H9 (cell line): Measurements from ENCODE around the gene NKIRAS1. TPM values are rescaled to one million over a fixed set of nuclear protein-coding genes. Genes with fewer than 3 reads are reported as not detected.

Source experiments
- DNase-seq: peaks from one replicate; pipeline ENCODE4 v3.0.0-alpha.2; 2017
- H2AFZ ChIP-seq: one replicate; pipeline ENCODE4 v1.6.1; 2013; ENCODE audit warnings: mild to moderate bottlenecking, low read length, control low read depth, moderate library complexity
- H2AK5ac ChIP-seq: 2 replicates; pipeline ENCODE4 v1.6.1; 2013; ENCODE audit warnings: low read length, control low read depth, mixed read lengths; ENCODE audit not compliant: insufficient read length
- H2BK120ac ChIP-seq: one replicate; pipeline ENCODE4 v1.6.1; 2013; ENCODE audit warnings: low read depth, mild to moderate bottlenecking, low read length, control low read depth, inconsistent platforms; ENCODE audit not compliant: poor library complexity, severe bottlenecking
- H2BK12ac ChIP-seq: 2 replicates; pipeline ENCODE4 v1.6.1; 2013; ENCODE audit warnings: low read length, control low read depth, mixed read lengths, low read depth; ENCODE audit not compliant: insufficient read length
- H2BK15ac ChIP-seq: 2 replicates; pipeline ENCODE4 v1.6.1; 2013; ENCODE audit warnings: low read depth, low read length, control low read depth
- H2BK20ac ChIP-seq: one replicate; pipeline ENCODE4 v1.6.1; 2013; ENCODE audit warnings: low read depth, mild to moderate bottlenecking, low read length, control low read depth, inconsistent platforms; ENCODE audit not compliant: poor library complexity, severe bottlenecking
- H2BK5ac ChIP-seq: 2 replicates; pipeline ENCODE4 v1.6.1; 2013; ENCODE audit warnings: low read length, control low read depth, mixed read lengths; ENCODE audit not compliant: insufficient read length
- H3K14ac ChIP-seq: 2 replicates; pipeline ENCODE4 v1.6.1; 2013; ENCODE audit warnings: low read length, control low read depth; ENCODE audit not compliant: insufficient read depth
- H3K18ac ChIP-seq: 2 replicates; pipeline ENCODE4 v1.6.1; 2013; ENCODE audit warnings: low read depth, mild to moderate bottlenecking, mixed read lengths, low read length, control low read depth; ENCODE audit not compliant: insufficient read length
- H3K23ac ChIP-seq: 2 replicates; pipeline ENCODE4 v1.6.1; 2013; ENCODE audit warnings: low read length, control low read depth, mixed read lengths, low read depth; ENCODE audit not compliant: insufficient read length
- H3K23me2 ChIP-seq: 2 replicates; pipeline ENCODE4 v1.6.1; 2013; ENCODE audit warnings: low read depth, mild to moderate bottlenecking, mixed read lengths, low read length, control low read depth; ENCODE audit not compliant: insufficient read length, poor library complexity, severe bottlenecking
- H3K27ac ChIP-seq: 2 replicates; pipeline ENCODE4 v1.5.1; 2013; ENCODE audit warnings: low read length, control low read depth, mixed read lengths, low read depth; ENCODE audit not compliant: insufficient read length
- H3K27me3 ChIP-seq: 2 replicates; pipeline ENCODE4 v1.6.1; 2013; ENCODE audit warnings: low read length, control low read depth, inconsistent platforms; ENCODE audit not compliant: insufficient read depth
- H3K4ac ChIP-seq: 2 replicates; pipeline ENCODE4 v1.6.1; 2013; ENCODE audit warnings: low read depth, mild to moderate bottlenecking, control low read depth, inconsistent platforms, low read length, moderate library complexity
- H3K4me1 ChIP-seq: 2 replicates; pipeline ENCODE4 v1.6.1; 2013; ENCODE audit warnings: low read length, control low read depth, inconsistent platforms; ENCODE audit not compliant: insufficient read depth
- H3K4me2 ChIP-seq: 2 replicates; pipeline ENCODE4 v1.6.1; 2013; ENCODE audit warnings: low read length, control low read depth, mixed read lengths; ENCODE audit not compliant: insufficient read length, insufficient read depth
- H3K56ac ChIP-seq: 2 replicates; pipeline ENCODE4 v1.6.1; 2013; ENCODE audit warnings: low read depth, mild to moderate bottlenecking, mixed read lengths, low read length, control low read depth; ENCODE audit not compliant: insufficient read length
- H3K79me1 ChIP-seq: 2 replicates; pipeline ENCODE4 v1.6.1; 2013; ENCODE audit warnings: low read depth, mild to moderate bottlenecking, moderate library complexity, low read length, control low read depth, inconsistent platforms; ENCODE audit not compliant: insufficient read depth, poor library complexity, severe bottlenecking
- H3K79me2 ChIP-seq: 2 replicates; pipeline ENCODE4 v1.6.1; 2013; ENCODE audit warnings: low read length, control low read depth, inconsistent platforms; ENCODE audit not compliant: insufficient read depth
- H3K9ac ChIP-seq: 2 replicates; pipeline ENCODE4 v1.6.1; 2013; ENCODE audit warnings: low read length, control low read depth, mixed read lengths; ENCODE audit not compliant: insufficient read length; ENCODE audit errors: extremely low read depth
- H3K9me3 ChIP-seq: one replicate; pipeline ENCODE4 v1.6.1; 2013; ENCODE audit warnings: low read depth, low read length, inconsistent platforms; ENCODE audit not compliant: control insufficient read depth
- H3T11ph ChIP-seq: one replicate; pipeline ENCODE4 v1.6.1; 2013; ENCODE audit warnings: mild to moderate bottlenecking, low read length, control low read depth, inconsistent platforms
- H4K20me1 ChIP-seq: one replicate; pipeline ENCODE4 v1.6.1; 2013; ENCODE audit not compliant: control insufficient read depth, insufficient read length, insufficient read depth
- H4K5ac ChIP-seq: 2 replicates; pipeline ENCODE4 v1.6.1; 2013; ENCODE audit warnings: low read depth, mild to moderate bottlenecking, mixed read lengths, low read length, control low read depth; ENCODE audit not compliant: insufficient read length
- H4K8ac ChIP-seq: replicated peaks from 2 replicates; pipeline ENCODE4 v1.6.1; 2013; ENCODE audit warnings: low read length, control low read depth, mixed read lengths, low read depth; ENCODE audit not compliant: insufficient read length
- H4K91ac ChIP-seq: 2 replicates; pipeline ENCODE4 v1.6.1; 2013; ENCODE audit warnings: low read depth, mild to moderate bottlenecking, moderate library complexity, mixed read lengths, low read length, control low read depth; ENCODE audit not compliant: insufficient read length
- H3K27ac Mint-ChIP-seq, 3 experiments: 2 replicates in 2 of 3; 3 replicates in 1 of 3; pipeline ENCODE4 v1.8.0; 2020 to 2021; ENCODE audit warnings: mixed read lengths in 3 of 3, mild to moderate bottlenecking in 1 of 3, moderate library complexity in 1 of 3
- H3K27me3 Mint-ChIP-seq: 2 replicates; pipeline ENCODE4 v1.8.0; 2021; ENCODE audit warnings: low read depth, mild to moderate bottlenecking, moderate library complexity, mixed read lengths
- H3K36me3 Mint-ChIP-seq, 3 experiments: 2 replicates in 2 of 3; 3 replicates in 1 of 3; pipeline ENCODE4 v1.8.0; 2020 to 2021; ENCODE audit warnings: low read depth in 3 of 3, mixed read lengths in 3 of 3; ENCODE audit not compliant: insufficient read depth in 1 of 3
- H3K4me1 Mint-ChIP-seq, 2 experiments: 2 replicates each; pipeline ENCODE4 v1.8.0; 2020; ENCODE audit warnings: mixed read lengths in 2 of 2
- H3K4me3 Mint-ChIP-seq, 2 experiments: 2 replicates in 1 of 2; 3 replicates in 1 of 2; pipeline ENCODE4 v1.8.0; 2020 to 2021; ENCODE audit warnings: mild to moderate bottlenecking in 2 of 2, mixed read lengths in 2 of 2, moderate library complexity in 1 of 2
- H3K9me3 Mint-ChIP-seq, 2 experiments: 2 replicates in 1 of 2; 3 replicates in 1 of 2; pipeline ENCODE4 v1.8.0; 2020; ENCODE audit warnings: mild to moderate bottlenecking in 2 of 2, mixed read lengths in 2 of 2, moderate library complexity in 1 of 2
- WGBS: extraction: QIAGEN DNeasy Blood & Tissue Kit; methylation state at CpG from one replicate; pipeline ENCODE4 v1.1.7; 2013; ENCODE audit warnings: missing lambda C conversion rate, low lambda C conversion rate, mixed read lengths; ENCODE audit not compliant: insufficient read length; ENCODE audit errors: extremely low coverage; 5-methylcytosine and 5-hydroxymethylcytosine counted together
- total RNA-seq: library from RNA; stranded (reverse); gene quantifications from 2 replicates; pipeline ENCODE4 v1.2.1, GENCODE V29; 2021
- TF ChIP-seq, protein P1 (sequence below): fragments of 200-600 bp; sonication (generic); conservative IDR thresholded peaks from 3 replicates; pipeline ENCODE4 v1.8.0; 2021; ENCODE audit warnings: antibody characterized with exemption, mild to moderate bottlenecking

Gene NKIRAS1
- total RNA-seq, 1 experiment from 2014 or later: 6.1 TPM

- Histone ChIP-seq H2BK15ac (no peak overlapping the region), H4K8ac (no peak overlapping the region), H4K20me1 (no peaks in the 10 kb centered on the region), H3K4me1 (no peaks in the 10 kb centered on the region), H3K18ac (no peak overlapping the region), H2BK5ac (no peak overlapping the region), H3K14ac (no peak overlapping the region), H4K5ac (no peak overlapping the region), H3K27me3 (no peaks in the 10 kb centered on the region), H2BK20ac (no peak overlapping the region), H3K9me3 (no peaks in the 10 kb centered on the region), H3K23ac (no peak overlapping the region), H3K79me2 (no peaks in the 10 kb centered on the region), H2BK120ac (no peak overlapping the region), H3K56ac (no peak overlapping the region), H3K9ac (no peak overlapping the region), H3K27ac (no peak overlapping the region), H3K23me2 (no peaks in the 10 kb centered on the region), H4K91ac (no peak overlapping the region), H3K79me1 (no peaks in the 10 kb centered on the region), H3K4me2 (no peak overlapping the region), H2AFZ (no peak overlapping the region), H3T11ph (no peak overlapping the region), H2BK12ac (no peak overlapping the region), H3K4ac (no peak overlapping the region), H2AK5ac (no peak overlapping the region)
- no peak for DNase-seq
- TF ChIP-seq, protein P1, sequence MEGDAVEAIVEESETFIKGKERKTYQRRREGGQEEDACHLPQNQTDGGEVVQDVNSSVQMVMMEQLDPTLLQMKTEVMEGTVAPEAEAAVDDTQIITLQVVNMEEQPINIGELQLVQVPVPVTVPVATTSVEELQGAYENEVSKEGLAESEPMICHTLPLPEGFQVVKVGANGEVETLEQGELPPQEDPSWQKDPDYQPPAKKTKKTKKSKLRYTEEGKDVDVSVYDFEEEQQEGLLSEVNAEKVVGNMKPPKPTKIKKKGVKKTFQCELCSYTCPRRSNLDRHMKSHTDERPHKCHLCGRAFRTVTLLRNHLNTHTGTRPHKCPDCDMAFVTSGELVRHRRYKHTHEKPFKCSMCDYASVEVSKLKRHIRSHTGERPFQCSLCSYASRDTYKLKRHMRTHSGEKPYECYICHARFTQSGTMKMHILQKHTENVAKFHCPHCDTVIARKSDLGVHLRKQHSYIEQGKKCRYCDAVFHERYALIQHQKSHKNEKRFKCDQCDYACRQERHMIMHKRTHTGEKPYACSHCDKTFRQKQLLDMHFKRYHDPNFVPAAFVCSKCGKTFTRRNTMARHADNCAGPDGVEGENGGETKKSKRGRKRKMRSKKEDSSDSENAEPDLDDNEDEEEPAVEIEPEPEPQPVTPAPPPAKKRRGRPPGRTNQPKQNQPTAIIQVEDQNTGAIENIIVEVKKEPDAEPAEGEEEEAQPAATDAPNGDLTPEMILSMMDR: no peak
- WGBS: no CpG with 5 or more reads among the region's 7 CpGs
- Mint-ChIP-seq H3K4me3 (no peak overlapping the region), H3K27ac (no peak overlapping the region; a peak in 2 of 7 replicates), H3K36me3 (peaks cover 16 to 78% (median 61%) of the 10 kb centered on the region in 3 experiments; a peak in 6 of 7 replicates), H3K27me3 (no peaks in the 10 kb centered on the region), H3K9me3 (no peaks in the 10 kb centered on the region), H3K4me1 (no peaks in the 10 kb centered on the region; a peak in 1 of 4 replicates)
Observed at GRCh38 chr3:23959135-23959900, 42.5 kb upstream of the NKIRAS1 start.
